GM19395 (cell line): ENCODE results near the gene RPRM.
"Not testable (repeated sequence)": the region's sequence is repeated elsewhere in the genome, so short reads cannot be mapped to it uniquely, and the experiment has no call there.

ENCODE experiments used
- ATAC-seq: cut with Tn5 transposase; IDR thresholded peaks from one replicate; pipeline ENCODE4 v1.9.1; 2021; ENCODE audit warnings: mild to moderate bottlenecking, moderate library complexity; ENCODE audit not compliant: unreplicated experiment

RPRM gene

DNA sequence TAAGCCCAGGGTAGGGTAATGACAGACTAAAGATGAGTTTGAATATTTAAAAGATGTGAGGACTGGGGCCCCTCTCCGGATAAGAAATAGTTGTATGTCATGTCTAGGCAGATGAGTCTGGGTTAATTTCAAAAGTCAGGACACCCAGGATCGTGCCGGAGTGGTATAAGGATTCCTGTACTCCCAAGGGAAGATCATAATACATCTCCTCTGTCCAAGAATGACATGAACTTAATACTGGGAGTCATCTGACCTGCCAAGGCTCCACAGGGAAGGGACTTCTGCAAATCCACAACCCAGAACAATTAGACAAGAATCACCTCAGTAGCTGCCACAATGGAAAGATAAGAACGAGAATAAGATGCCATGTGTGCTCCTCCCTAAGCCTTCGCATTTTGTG, 17.1 kb downstream of the RPRM start:
- no peak for ATAC-seq

DNA sequence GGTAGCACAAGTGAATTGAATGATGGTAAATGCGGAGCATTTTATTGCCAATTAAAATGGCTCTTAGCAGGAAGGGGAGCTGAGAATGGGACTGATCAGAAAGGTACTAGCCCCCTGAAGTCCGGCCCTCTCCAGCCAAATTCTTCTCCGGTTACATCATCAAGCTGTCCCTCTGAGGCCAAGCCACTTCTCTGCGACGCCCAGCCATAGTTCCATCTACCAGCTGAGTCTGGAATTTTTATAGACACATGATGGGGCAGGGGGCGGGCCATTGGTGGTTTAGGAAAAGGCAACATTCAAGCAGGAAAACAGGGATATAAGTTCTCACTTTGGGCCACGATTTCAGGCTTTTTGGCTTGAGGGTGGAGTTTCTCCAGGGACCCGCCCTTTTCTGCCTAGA, 22.7 kb downstream of the RPRM start:
- ATAC-seq, result no peak

DNA sequence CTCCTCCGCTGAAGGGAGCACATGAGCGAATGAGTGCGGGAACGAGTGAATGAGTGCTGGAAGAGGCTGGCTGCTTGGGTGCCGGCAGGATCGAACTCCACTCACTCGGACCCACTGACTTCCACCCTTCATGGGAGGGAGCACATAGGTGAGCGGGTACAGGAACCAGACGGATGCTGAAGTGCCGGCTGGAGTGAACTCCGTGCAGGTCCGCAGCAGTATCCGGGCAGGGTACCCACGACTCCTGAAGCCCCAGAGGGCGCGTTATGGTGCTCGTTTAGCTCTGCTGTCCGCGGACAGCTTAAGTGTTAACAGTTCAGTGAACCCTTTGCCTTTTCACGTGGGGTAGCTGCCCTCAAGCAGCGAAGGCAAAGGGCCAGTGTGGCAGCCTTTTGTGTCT, 23.2 kb downstream of the RPRM start:
- ATAC-seq, result no peak

DNA sequence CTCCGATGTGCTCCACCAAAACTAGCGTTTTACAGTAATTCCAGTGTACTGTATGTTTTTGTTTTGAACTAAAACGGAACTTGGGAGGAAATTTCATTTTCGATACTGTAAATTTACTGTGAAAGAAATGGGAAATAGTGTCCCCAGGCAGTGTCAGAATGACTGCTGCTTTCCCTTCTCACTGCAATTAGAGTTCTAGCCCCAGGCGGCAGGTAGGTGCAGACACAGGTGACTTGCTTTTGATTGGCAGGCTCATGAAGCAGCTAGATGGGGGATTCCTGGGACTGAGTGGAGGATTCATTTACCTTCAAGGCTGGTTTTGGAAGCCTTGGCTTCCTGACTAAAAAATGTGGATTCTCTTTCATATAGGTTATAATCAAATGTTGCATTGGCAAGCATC, 27.0 kb downstream of the RPRM start:
- ATAC-seq, result no peak

DNA sequence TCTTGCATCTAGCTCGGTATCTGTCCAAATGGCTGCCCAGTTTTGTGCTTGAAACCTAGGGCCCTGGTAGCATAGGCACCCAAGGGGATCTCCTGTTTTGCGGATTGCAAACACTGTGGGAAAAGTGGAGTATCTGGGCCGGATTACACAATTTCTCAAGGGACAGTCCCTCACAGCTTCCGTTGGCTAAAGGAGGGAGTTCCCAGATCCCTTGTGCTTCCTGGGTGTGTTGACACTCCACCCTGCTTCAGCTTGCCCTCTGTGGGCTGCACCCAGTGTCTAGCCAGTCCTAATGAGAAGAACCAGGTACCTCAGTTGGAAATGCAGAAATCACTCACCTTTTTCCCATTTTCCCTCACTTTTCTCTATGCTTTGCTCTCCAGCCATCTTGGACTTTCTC, 35.5 kb downstream of the RPRM start:
- ATAC-seq, result no peak

DNA sequence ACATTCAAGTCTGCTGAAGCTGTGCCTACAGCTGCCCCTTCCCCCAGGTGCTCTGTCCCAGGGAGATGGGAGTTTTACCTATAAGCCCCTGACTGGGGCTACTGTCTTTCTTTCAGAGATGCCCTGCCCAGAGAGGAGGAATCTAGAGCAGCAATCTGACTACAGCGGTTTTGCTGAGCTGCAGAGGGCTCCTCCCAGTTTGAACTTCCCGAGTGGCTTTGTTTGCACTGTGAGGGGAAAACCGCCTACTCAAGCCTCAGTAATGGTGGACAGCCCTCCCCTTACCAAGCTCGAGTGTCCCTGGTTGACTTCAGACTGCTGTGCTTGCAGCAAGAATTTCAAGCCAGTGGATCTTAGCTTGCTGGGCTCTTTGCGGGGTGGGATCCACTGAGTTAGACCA, 35.9 kb downstream of the RPRM start:
- ATAC-seq, result not testable (repeated sequence)

DNA sequence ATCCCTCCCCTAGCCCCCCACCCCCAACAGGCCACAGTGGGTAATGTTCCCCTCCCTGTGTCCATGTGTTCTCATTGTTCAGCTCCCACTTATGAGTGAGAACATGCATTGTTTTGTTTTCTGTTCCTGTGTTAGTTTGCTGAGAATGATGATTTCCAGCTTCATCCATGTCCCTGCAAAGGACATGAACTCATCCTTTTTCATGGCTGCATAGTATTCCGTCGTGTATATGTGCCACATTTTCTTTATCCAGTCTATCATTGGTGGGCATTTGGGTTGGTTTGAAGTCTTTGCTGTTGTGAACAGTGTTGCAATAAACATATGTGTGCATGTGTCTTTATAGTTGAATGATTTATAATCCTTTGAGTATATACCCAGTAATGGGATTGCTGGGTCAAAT, 38.5 kb downstream of the RPRM start:
- not testable (repeated sequence) for ATAC-seq

DNA sequence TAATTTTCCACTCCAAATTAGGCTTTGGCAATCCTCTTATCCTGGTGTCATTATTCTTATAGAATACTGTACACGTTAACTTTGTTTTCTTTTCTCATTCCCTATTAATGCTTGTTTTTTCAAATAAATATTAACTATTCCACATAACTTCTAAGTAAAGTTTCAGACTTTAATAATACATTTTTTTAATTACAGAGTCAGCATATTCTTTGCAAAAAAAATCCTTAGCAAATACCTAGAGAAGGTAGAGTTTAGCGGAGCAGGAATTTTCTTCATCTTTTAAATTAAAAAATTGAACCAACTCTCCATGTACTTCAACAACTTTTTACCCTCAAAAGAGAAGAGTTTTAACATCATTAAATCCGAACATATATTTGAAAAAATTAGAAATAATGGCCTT, 45.2 kb downstream of the RPRM start:
- no peak for ATAC-seq

DNA sequence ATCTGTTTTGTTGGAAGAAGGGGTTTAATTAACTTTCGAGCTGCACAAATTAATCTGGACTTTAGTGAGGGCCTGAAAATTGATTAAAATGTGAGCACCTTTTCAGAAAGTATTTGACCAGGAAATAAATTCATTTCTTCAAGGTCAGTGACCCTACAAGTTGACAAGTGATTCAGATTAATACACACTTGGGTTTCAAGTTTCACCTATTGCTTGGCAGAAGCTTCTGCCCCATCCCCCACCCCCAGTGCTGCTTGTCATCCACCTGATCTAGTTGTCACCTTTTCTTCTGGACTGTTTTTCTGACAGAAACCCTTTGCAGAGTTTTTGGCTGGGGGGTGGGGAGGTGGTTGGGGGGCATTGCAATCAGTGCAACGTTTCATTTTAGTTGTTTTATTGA, 46.2 kb downstream of the RPRM start:
- no peak for ATAC-seq

DNA sequence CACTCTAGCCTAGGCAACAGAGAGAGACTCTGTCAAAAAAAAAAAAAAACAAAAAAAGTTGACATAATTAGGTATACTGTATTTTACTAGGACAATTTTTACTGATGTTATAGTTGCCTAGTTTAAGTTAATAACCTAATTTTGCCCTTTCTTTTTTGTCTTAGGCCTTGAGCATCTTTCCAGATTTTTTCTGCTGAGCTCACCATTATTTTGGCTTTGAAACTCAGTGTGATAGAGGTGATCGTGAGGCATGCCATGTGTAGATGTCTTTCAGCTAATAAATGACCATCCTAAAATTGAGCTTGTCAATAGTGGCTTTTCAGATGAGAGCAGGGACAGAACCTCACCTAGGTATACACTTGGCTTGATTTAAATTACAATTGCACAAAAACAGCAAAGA, 47.4 kb downstream of the RPRM start:
- ATAC-seq, result no peak
